IPS-11a (cell line): ENCODE results near the gene GIMAP8.
"Not testable (repeated sequence)": the region's sequence is repeated elsewhere in the genome, so short reads cannot be mapped to it uniquely, and the experiment has no call there.

Experiments used
- H3K4me3 ChIP-seq: one replicate; pipeline ENCODE4 v1.5.1; 2013; ENCODE audit warnings: low read depth, low read length, control low read depth

GIMAP8 gene

GRCh38 chr7:150463461-150463860 lies 13.0 kb downstream of the GIMAP8 start:
- H3K4me3 ChIP-seq, result no peak overlapping the region

DNA sequence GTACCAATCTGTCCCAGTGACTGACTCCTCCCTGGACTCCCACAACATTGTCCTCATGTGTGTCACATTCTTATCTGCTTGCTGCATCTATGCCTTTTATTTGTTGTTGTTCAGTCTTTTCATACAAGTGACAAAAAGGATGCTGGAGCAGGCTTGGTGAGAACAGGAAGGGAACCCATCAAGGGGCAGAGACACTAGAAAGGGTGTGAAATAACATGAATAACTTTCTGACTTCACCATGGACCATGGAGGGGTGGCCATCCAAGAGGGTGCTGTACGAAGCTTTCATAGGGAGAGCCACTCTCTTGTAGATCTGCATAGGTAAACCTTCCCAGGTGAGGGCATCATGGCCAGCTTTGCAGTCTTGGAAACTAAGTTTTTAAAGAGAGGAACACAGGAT lies 14.5 kb downstream of the GIMAP8 start:
- H3K4me3 ChIP-seq, result no peak overlapping the region

- H3K4me3 ChIP-seq, result no peak overlapping the region
These were observed 15.0 kb downstream of the GIMAP8 start for GRCh38 chr7:150465414-150465813.

- H3K4me3 ChIP-seq, result no peak overlapping the region
These were observed 16.0 kb downstream of the GIMAP8 start for GRCh38 chr7:150466477-150466876.

DNA sequence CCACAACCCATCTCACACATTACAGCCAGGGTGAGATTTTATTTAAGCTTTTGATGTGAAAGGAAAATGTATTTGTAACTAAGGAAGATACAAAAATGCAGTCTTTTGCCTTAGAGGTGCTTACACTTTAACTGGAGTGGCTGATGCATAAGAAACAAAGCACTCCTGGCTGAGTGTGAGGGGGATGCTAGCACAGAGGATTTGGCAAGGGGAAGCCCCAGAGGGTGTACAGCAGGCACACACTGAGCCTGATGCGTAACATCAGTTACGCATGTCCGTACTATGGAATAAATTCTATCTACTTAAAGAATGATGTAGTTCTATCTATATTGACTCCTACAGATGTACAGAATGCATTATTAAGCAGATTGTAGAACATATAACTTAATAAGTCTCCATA lies 17.8 kb downstream of the GIMAP8 start:
- no peak overlapping the region for H3K4me3 ChIP-seq

DNA sequence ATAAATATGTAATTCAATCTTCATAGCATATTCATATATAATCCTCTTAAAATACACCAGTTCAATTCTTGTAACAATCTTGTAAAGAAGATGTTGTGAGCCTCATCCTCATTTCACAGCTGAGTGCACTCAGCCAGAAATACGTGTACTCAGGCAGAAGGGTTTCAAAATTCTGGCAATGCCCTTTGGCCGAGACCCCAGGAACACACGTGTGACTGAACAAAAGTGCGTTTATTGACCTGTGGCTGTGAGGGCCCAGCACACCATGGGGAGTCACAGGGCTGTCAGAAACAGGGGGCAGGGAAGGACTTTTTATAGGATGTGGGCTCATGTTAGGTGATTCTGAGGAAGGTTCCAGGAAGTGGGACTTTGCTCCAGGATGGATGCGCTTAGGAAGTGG lies 21.5 kb downstream of the GIMAP8 start:
- no peak overlapping the region for H3K4me3 ChIP-seq

- no peak overlapping the region for H3K4me3 ChIP-seq
These were observed 23.5 kb downstream of the GIMAP8 start for GRCh38 chr7:150473902-150474301.

DNA sequence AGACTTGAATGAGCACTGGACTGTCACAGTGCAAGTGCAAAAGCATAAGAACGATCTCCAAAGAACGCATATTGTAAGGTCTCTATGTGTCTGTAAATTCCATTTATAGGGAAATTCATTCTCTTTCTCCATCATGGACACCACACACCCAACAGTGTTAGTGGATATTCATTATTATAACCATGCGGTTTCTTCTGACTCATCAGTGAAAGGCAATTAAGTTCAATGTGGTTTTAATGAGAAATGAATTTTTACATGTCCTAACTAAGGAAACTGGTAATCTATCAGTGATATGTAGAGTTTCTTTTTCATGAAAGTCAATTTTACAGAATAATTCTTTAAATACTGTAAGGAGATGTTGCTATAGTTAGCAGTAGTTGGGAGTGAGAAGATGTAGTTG lies 25.9 kb downstream of the GIMAP8 start:
- no peak overlapping the region for H3K4me3 ChIP-seq

DNA sequence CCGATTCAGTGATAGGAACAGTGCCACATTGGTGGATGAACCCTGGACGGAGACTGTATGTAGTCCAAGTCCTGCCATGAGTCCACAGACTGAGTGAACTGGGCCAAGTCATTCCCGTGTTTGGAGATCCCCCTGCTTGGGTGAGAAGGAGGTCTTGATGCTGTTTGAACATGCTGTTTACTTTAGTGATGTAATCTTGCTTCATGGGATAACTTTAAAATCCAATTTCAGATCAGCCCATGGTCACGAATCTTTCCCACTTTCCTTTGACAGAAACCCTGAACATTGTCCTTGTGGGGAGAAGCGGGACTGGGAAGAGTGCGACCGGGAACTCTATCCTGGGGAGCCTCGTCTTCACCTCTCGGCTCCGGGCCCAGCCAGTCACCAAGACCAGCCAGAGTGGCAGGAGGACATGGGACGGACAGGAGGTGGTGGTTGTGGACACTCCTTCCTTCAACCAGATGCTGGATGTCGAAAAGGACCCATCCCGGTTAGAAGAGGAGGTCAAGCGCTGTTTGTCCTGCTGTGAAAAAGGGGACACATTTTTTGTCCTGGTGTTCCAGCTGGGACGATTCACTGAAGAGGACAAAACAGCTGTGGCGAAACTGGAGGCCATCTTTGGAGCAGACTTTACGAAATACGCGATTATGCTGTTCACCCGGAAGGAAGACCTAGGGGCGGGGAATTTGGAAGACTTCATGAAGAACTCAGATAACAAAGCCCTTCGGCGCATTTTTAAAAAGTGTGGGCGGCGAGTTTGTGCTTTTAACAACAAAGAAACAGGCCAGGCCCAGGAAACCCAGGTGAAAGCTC lies 26.6 kb downstream of the GIMAP8 start:
- H3K4me3 ChIP-seq, result no peak overlapping the region

DNA sequence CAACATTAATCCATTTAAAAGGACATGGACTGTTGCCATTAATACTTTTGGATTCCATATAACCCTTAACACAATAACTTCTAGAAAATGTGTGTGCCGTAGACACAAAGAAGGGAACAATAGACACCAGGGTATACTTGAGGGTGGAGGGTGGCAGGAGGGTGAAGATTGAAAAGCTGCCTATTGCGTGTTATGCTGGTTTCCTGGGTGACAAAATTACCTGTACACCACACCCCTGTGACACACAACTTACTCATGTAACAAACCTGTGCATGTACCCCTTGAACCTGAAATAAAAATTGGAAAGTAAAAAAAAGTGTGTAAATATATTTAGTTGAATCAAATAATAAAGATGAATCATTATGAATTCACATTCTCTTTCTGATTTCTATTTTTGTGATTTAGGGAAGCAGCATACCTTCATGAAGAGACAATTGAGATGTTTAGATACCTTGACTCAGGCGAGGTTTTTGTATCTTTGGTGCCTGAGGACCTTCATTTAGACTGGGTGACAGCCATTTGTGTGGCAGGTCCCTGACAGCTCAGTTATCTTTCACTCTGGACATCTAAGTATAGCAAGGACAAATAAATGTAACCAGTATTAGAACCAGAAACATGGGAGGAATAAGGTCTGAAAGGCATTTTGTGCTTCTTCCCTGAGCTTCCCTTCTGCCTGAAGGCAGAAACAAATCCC lies 28.7 kb downstream of the GIMAP8 start:
- H3K4me3 ChIP-seq, result no peak overlapping the region

DNA sequence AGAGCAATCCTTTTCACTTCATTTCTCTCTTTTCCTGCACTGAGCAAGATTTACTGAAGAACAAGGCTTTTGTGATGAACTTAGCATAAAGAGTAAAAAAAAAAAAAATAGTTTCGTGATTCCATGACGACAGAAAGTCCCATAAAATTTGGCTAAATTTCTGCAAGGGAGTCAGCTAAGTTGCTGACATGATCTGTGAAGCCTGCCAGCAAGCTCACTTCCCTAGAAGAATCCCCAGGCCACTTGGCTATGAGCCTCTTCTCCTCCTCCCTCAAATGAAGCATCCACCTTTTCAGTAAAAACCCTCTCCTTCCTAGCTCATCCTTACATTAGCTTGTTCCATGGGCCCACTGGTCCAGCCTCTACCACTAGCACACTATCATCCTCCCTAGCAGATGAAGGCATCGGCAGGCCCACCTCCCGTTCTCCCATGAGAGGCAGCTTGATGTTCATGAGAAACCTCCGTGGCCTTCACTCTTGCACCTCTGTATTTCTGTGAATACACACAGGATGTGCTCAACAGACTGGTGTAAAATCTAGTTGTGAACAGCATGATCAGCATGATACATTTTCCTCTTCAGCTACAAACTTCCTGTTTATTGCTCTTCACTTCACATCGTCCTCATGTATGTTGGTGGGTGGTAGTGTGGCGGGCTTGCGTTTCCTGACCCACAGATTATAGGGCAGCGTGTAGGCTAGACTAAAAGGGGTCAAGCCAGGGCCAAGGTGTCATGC lies 30.9 kb downstream of the GIMAP8 start:
- H3K4me3 ChIP-seq, result no peak overlapping the region

- no peak overlapping the region for H3K4me3 ChIP-seq
These were observed 31.5 kb downstream of the GIMAP8 start for GRCh38 chr7:150481922-150482321.

DNA sequence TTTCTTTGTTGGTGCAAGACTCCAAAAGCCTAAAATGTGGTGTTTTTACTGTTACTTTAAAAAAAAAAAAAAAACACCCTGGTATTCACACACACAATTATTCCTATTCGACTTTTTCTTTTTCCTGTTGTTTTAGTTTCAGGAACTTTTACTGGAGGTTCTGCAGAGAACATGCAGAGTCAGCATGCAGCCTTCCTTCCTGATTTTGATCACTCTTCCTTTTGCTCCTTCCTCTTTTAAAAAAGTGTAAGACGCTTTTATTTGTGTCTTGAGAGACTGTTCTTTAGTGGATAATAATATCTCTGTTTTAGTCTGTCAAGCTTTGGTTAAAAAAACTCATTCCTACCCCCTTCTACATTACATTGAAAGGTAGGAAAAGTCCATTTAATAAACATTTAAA lies 33.1 kb downstream of the GIMAP8 start:
- not testable (repeated sequence) for H3K4me3 ChIP-seq

- H3K4me3 ChIP-seq, result not testable (repeated sequence)
These were observed 33.6 kb downstream of the GIMAP8 start for GRCh38 chr7:150484071-150484470.

GRCh38 chr7:150487625-150488024 lies 37.2 kb downstream of the GIMAP8 start:
- H3K4me3 ChIP-seq, result no peak overlapping the region

DNA sequence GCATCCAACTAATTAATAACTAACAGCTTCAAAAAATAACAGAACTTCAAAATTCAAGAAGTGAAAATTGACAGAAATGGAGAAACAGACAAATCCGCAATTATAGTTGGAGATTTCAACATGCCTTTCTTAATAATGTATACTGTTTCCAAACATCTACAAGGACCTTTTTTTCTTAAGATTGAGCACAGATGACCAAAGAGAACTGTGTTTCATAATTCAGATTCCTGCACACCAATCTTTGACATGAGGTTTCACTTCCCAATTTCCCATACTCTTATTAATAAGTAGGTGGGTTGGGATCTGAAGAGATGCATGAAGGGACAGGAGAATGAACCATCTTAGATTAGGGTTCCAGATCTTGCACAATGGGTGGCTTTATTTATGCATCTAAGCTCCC lies 39.4 kb downstream of the GIMAP8 start:
- no peak overlapping the region for H3K4me3 ChIP-seq

DNA sequence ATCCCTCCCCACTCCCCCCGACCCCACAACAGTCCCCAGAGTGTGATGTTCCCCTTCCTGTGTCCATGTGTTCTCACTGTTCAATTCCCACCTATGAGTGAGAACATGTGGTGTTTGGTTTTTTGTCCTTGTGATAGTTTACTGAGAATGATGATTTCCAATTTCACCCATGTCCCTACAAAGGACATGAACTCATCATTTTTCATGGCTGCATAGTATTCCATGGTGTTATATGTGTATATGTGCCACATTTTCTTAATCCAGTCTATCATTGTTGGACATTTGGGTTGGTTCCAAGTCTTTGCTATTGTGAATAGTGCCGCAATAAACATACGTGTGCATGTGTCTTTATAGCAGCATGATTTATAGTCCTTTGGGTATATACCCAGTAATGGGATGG lies 43.0 kb downstream of the GIMAP8 start:
- H3K4me3 ChIP-seq, result not testable (repeated sequence)

- H3K4me3 ChIP-seq, result no peak overlapping the region
These were observed 52.1 kb downstream of the GIMAP8 start for GRCh38 chr7:150502519-150502918.

GRCh38 chr7:150503155-150503554 lies 52.7 kb downstream of the GIMAP8 start:
- H3K4me3 ChIP-seq, result no peak overlapping the region

DNA sequence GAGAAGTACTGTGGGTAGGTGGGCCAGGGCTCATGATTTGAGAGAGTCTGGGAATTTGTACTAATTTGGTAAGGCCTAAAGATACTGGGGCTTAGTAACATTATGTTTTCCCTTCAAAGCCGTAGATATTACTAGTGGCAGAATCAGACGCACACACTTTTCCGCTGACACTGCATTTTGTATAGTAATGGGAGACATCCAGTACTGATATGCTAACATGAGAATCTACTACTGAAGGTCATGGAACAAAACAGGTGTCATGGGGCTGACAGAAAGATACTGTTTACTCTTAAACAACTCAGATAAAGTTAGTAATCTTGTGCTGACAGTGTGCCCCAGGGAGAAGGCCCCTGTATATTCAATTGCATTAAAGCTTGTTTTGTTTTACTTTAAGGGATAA lies 53.2 kb downstream of the GIMAP8 start:
- H3K4me3 ChIP-seq, result no peak overlapping the region

DNA sequence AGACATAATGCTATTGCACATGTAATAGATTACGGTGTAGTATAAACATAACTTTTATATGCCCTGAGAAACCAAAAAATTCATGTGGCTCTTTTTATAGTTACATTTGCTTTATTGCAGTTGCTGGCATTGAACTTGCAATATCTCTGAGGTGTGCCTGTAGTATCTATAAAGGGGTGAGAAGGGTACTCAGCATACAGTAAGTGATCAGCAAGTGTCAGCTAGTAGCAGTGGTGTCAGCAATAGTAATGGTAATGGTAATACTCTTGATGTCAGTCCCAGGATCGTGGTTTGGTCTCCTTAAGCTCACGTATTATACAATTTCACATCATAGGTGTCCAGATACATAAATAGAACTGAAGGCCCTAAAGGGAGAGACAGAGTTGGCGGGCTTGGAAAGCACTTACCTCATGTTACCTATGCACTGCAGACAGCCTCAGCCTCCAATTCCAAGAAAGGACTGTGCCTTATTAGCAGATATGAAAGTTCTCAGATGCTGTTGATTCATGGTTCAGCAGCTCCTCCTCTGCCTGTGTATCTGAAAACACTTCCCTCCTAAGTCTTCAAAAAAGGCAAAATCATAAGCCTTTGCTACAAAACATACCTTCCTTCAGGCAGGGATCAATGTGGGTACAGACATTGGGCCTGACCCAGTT lies 57.6 kb downstream of the GIMAP8 start:
- no peak overlapping the region for H3K4me3 ChIP-seq
